Pericardium fibroblast (primary cell): ENCODE measurements around the gene TCEAL4. TPM values are rescaled to one million over a fixed set of nuclear protein-coding genes. Genes with fewer than 3 reads are reported as not detected.

ENCODE experiments used
- total RNA-seq: library from RNA; depleted of rRNA; stranded (reverse); fragments of >200 nt; gene quantifications from 2 replicates; pipeline ENCODE4 v1.2.3, GENCODE V29; 2015

Gene TCEAL4
- 119 and 253 TPM in 2 replicates for total RNA-seq

GRCh38 chrX:103585411-103586313 is at the start of gene TCEAL4:
Gene TCEAL4 (plus strand): TSS chrX:103585515. CDS start chrX:103586676, 1,161 bp downstream.

GRCh38 chrX:103607364-103608305 is 22.3 kb downstream of the TCEAL4 start, which contains the start of gene TCEAL3:
Gene TCEAL3 (plus strand): TSS chrX:103607963. CDS start chrX:103609065, 1,102 bp downstream.

GRCh38 chrX:103628386-103629317 is 43.3 kb downstream of the TCEAL4 start, which contains the start of gene TCEAL1:
Gene TCEAL1 (plus strand): TSS chrX:103628975. CDS start chrX:103629917, 942 bp downstream.

Other genes starting within 250 kb of the TCEAL4 start
- 152 and 188 TPM in 2 replicates for gene TCEAL9, start 229.0 kb upstream of the TCEAL4 start, total RNA-seq
- gene BEX3, start 209.0 kb upstream of the TCEAL4 start, total RNA-seq = 267 and 290 TPM in 2 replicates
- gene RAB40A, start 66.0 kb upstream of the TCEAL4 start, total RNA-seq = 0.17 and 0.58 TPM in 2 replicates
- gene TCEAL3, start 22.4 kb downstream of the TCEAL4 start, total RNA-seq = 38.0 and 98.5 TPM in 2 replicates
- 42.2 and 76.0 TPM in 2 replicates for gene TCEAL1, start 43.5 kb downstream of the TCEAL4 start, total RNA-seq
- gene MORF4L2, start 101.2 kb downstream of the TCEAL4 start, total RNA-seq = 390 and 792 TPM in 2 replicates
- not detected in 2 replicates for gene TMEM31, start 125.4 kb downstream of the TCEAL4 start, total RNA-seq
- gene PLP1, start 191.3 kb downstream of the TCEAL4 start, total RNA-seq = 2.5 and 5.8 TPM in 2 replicates
- gene RAB9B, start 246.7 kb downstream of the TCEAL4 start, total RNA-seq = 0.23 and 1.1 TPM in 2 replicates